Thoracic aorta (tissue), 2 donors: ENCODE measurements around the gene ZNF503. TPM values are rescaled to one million over a fixed set of nuclear protein-coding genes. Genes with fewer than 3 reads are reported as not detected.

Experiments used
- ATAC-seq: fragments of 150-250 bp; one replicate; pipeline ENCODE4 v1.8.0; 2017; ENCODE audit warnings: low read depth; ENCODE audit not compliant: insufficient number of reproducible peaks, low FRiP score
- DNase-seq: peaks from one replicate; pipeline ENCODE4 v3.0.0-alpha.2; 2020; ENCODE audit warnings: low spot score
- H3K27ac ChIP-seq, 2 donors: fragments of 200-600 bp; sonication (generic); 1 replicate in 1 of 2; 2 replicates in 1 of 2; pipeline ENCODE4 v1.5.1; 2016; ENCODE audit warnings: mild to moderate bottlenecking in 2 of 2, moderate library complexity in 2 of 2
- H3K27me3 ChIP-seq: fragments of 200-600 bp; sonication (generic); replicated peaks from 2 replicates; pipeline ENCODE4 v1.6.0; 2016; ENCODE audit warnings: mild to moderate bottlenecking; ENCODE audit not compliant: insufficient read depth
- H3K36me3 ChIP-seq: fragments of 200-600 bp; sonication (generic); one replicate; pipeline ENCODE4 v1.5.1; 2016
- H3K4me1 ChIP-seq, 2 donors: fragments of 200-600 bp; sonication (generic); 1 replicate in 1 of 2; 2 replicates in 1 of 2; pipeline versions ENCODE4 v1.5.1 to v1.6.0; 2016; ENCODE audit warnings: low read depth in 2 of 2, mild to moderate bottlenecking in 1 of 2; ENCODE audit not compliant: control insufficient read depth in 1 of 2
- H3K4me3 ChIP-seq: fragments of 200-600 bp; sonication (generic); 2 replicates; pipeline ENCODE4 v1.5.1; 2016; ENCODE audit warnings: mild to moderate bottlenecking
- H3K9me3 ChIP-seq: fragments of 200-600 bp; sonication (generic); 2 replicates; pipeline ENCODE4 v1.5.1; 2016
- total RNA-seq, 2 donors: library from RNA; depleted of rRNA; stranded (reverse); fragments of >200 nt; gene quantifications; one replicate each; pipeline versions ENCODE4 v1.1.0 to v1.2.3, GENCODE V29; 2016
- TF ChIP-seq, protein P1 (sequence below): fragments of 200-600 bp; sonication (generic); IDR thresholded peaks from one replicate; pipeline ENCODE4 v1.5.1; 2019; ENCODE audit warnings: antibody characterized with exemption

Gene ZNF503
- total RNA-seq, 2 donors from 2014 or later = 28.8 to 42.3 TPM

GRCh38 chr10:75358835-75359421 is 42.6 kb downstream of the ZNF503 start:
- no peaks in the 10 kb centered on the region for H3K36me3 ChIP-seq
- no peak overlapping the region for H3K4me3 ChIP-seq
- ATAC-seq (no peak), DNase-seq (no peak)
- H3K9me3 ChIP-seq = no peaks in the 10 kb centered on the region
- TF ChIP-seq, protein P1, sequence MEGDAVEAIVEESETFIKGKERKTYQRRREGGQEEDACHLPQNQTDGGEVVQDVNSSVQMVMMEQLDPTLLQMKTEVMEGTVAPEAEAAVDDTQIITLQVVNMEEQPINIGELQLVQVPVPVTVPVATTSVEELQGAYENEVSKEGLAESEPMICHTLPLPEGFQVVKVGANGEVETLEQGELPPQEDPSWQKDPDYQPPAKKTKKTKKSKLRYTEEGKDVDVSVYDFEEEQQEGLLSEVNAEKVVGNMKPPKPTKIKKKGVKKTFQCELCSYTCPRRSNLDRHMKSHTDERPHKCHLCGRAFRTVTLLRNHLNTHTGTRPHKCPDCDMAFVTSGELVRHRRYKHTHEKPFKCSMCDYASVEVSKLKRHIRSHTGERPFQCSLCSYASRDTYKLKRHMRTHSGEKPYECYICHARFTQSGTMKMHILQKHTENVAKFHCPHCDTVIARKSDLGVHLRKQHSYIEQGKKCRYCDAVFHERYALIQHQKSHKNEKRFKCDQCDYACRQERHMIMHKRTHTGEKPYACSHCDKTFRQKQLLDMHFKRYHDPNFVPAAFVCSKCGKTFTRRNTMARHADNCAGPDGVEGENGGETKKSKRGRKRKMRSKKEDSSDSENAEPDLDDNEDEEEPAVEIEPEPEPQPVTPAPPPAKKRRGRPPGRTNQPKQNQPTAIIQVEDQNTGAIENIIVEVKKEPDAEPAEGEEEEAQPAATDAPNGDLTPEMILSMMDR = no peak
- H3K27me3 ChIP-seq = no peaks in the 10 kb centered on the region
- peaks cover 0 to 3% of the 10 kb centered on the region in 2 donors for H3K4me1 ChIP-seq
- no peak overlapping the region for H3K27ac ChIP-seq

GRCh38 chr10:75358132-75358531 is 43.4 kb downstream of the ZNF503 start:
- no peaks in the 10 kb centered on the region for H3K36me3 ChIP-seq
- TF ChIP-seq, protein P1 = no peak
- H3K9me3 ChIP-seq = no peaks in the 10 kb centered on the region
- no peak overlapping the region for H3K27ac ChIP-seq
- no peak overlapping the region for H3K4me3 ChIP-seq
- peaks cover 0 to 3% of the 10 kb centered on the region in 2 donors for H3K4me1 ChIP-seq
- ATAC-seq = no peak
- H3K27me3 ChIP-seq = no peaks in the 10 kb centered on the region
- DNase-seq = no peak

GRCh38 chr10:75357500-75357899 is 44.1 kb downstream of the ZNF503 start:
- no peaks in the 10 kb centered on the region for H3K9me3 ChIP-seq
- DNase-seq (no peak), ATAC-seq (no peak)
- no peaks in the 10 kb centered on the region for H3K27me3 ChIP-seq
- H3K27ac ChIP-seq = no peak overlapping the region
- peaks cover 0 to 3% of the 10 kb centered on the region in 2 donors for H3K4me1 ChIP-seq
- H3K4me3 ChIP-seq = no peak overlapping the region
- TF ChIP-seq, protein P1 = no peak
- H3K36me3 ChIP-seq = no peaks in the 10 kb centered on the region

- H3K27me3 ChIP-seq = no peaks in the 10 kb centered on the region
- no peak overlapping the region for H3K27ac ChIP-seq
- TF ChIP-seq, protein P1 = no peak
- DNase-seq (no peak), ATAC-seq (no peak)
- no peaks in the 10 kb centered on the region for H3K36me3 ChIP-seq
- H3K9me3 ChIP-seq = no peaks in the 10 kb centered on the region
- peaks cover 0 to 3% of the 10 kb centered on the region in 2 donors for H3K4me1 ChIP-seq
- no peak overlapping the region for H3K4me3 ChIP-seq
These were observed 45.1 kb downstream of the ZNF503 start for GRCh38 chr10:75356484-75356883.

DNA sequence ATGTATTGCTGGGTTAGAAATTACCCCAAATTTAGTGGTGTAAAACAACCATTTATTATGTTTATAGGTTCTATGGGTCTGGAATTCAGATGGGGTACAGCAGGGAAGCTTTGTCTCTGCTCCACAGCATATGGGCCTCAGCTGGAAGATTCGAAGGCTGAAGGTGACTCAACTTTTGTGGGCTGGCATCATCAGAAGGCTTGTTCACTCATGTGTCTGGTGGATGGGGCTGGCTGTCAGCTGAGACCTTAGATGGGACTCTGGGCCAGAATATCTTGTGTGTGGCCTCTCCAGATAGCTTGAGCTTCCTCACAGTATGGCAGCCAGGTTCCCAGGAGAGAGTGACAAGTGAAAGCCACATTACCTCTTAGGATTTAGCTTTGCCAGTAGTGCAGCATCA is 45.9 kb downstream of the ZNF503 start:
- no peak overlapping the region for H3K4me3 ChIP-seq
- H3K27me3 ChIP-seq = no peaks in the 10 kb centered on the region
- H3K36me3 ChIP-seq = no peaks in the 10 kb centered on the region
- no peak for DNase-seq
- TF ChIP-seq, protein P1 = no peak
- ATAC-seq = no peak
- H3K4me1 ChIP-seq = peaks cover 0 to 3% of the 10 kb centered on the region in 2 donors
- no peak overlapping the region for H3K27ac ChIP-seq
- H3K9me3 ChIP-seq = no peaks in the 10 kb centered on the region
